T1000 (cell line): Measurements from ENCODE around the gene CHMP1A.

ENCODE experiments used
- DNase-seq: peaks from one replicate; lab custom pipeline; 2025; ENCODE audit warnings: mixed read lengths; lab: John Stamatoyannopoulos, UW

The CHMP1A gene

GRCh38 chr16:89605186-89605970, 52.1 kb downstream of the CHMP1A start:
- DNase-seq: no peak

- DNase-seq: no peak
These were observed 52.7 kb downstream of the CHMP1A start for GRCh38 chr16:89604764-89605163.

GRCh38 chr16:89602952-89603590, 54.4 kb downstream of the CHMP1A start:
- DNase-seq: no peak

GRCh38 chr16:89602273-89602951, 55.1 kb downstream of the CHMP1A start:
- DNase-seq: peak; percentile 53

GRCh38 chr16:89601906-89602272, 55.6 kb downstream of the CHMP1A start:
- DNase-seq: no peak

- no peak for DNase-seq
These were observed 56.6 kb downstream of the CHMP1A start for GRCh38 chr16:89600956-89601355.

GRCh38 chr16:89600427-89600826, 57.1 kb downstream of the CHMP1A start:
- DNase-seq: no peak

GRCh38 chr16:89599902-89600301, 57.6 kb downstream of the CHMP1A start:
- no peak for DNase-seq

- no peak for DNase-seq
These were observed 58.1 kb downstream of the CHMP1A start for GRCh38 chr16:89599451-89599858.

GRCh38 chr16:89598199-89598598, 59.3 kb downstream of the CHMP1A start:
- DNase-seq: peak; percentile 11

GRCh38 chr16:89596957-89597649, 60.4 kb downstream of the CHMP1A start:
- no peak for DNase-seq

GRCh38 chr16:89596061-89596689, 61.3 kb downstream of the CHMP1A start:
- no peak for DNase-seq

- DNase-seq: no peak
These were observed 62.0 kb downstream of the CHMP1A start for GRCh38 chr16:89595330-89596060.
